Natural killer cell (primary cell): ENCODE results near the gene GASK1B. TPM values are rescaled to one million over a fixed set of nuclear protein-coding genes. Genes with fewer than 3 reads are reported as not detected.

Source experiments
- ATAC-seq, 3 donors: fragments of 150-1000 bp in 2 of 3; fragments of 200-7000 bp in 1 of 3; cut with Tn5 transposase; 1 replicate in 1 of 3; 2 replicates in 2 of 3; pipeline ENCODE4 v1.10.0; 2021; ENCODE audit warnings: mild to moderate bottlenecking in 2 of 3, moderate library complexity in 2 of 3
- DNase-seq, 2 donors: peaks; one replicate each; pipeline versions ENCODE4 v3.0.0 to v3.0.0-alpha.2; 2013 to 2021; ENCODE audit warnings: mixed read lengths in 1 of 2
- H3K27ac ChIP-seq: one replicate; pipeline ENCODE4 v1.5.1; 2013; ENCODE audit warnings: mild to moderate bottlenecking, low read length
- H3K27me3 ChIP-seq: one replicate; pipeline ENCODE4 v1.6.1; 2013; ENCODE audit warnings: low read length; ENCODE audit not compliant: control insufficient read depth, insufficient read depth
- H3K36me3 ChIP-seq: one replicate; pipeline ENCODE4 v1.6.1; 2013; ENCODE audit warnings: low read length; ENCODE audit not compliant: control insufficient read depth, insufficient read depth
- H3K4me1 ChIP-seq: one replicate; pipeline ENCODE4 v1.6.1; 2013; ENCODE audit warnings: low read length; ENCODE audit not compliant: control insufficient read depth, insufficient read depth
- H3K4me3 ChIP-seq: one replicate; pipeline ENCODE4 v1.5.1; 2013; ENCODE audit warnings: low read length
- H3K9me3 ChIP-seq: one replicate; pipeline ENCODE4 v1.6.1; 2013; ENCODE audit warnings: low read length; ENCODE audit not compliant: control insufficient read depth, insufficient read depth
- H3K27ac Mint-ChIP-seq, 2 donors: one replicate each; pipeline ENCODE4 v1.8.0; 2022; ENCODE audit warnings: mild to moderate bottlenecking in 2 of 2, mixed read lengths in 2 of 2, moderate library complexity in 1 of 2
- H3K27me3 Mint-ChIP-seq, 2 donors: one replicate each; pipeline ENCODE4 v1.8.0; 2022; ENCODE audit warnings: low read depth in 2 of 2, mixed read lengths in 2 of 2
- H3K36me3 Mint-ChIP-seq: one replicate; pipeline ENCODE4 v1.8.0; 2022; ENCODE audit warnings: mixed read lengths
- H3K4me1 Mint-ChIP-seq, 2 donors: one replicate each; pipeline ENCODE4 v1.8.0; 2022; ENCODE audit warnings: mixed read lengths in 2 of 2
- H3K4me3 Mint-ChIP-seq: one replicate; pipeline ENCODE4 v1.8.0; 2022; ENCODE audit warnings: mild to moderate bottlenecking, moderate library complexity, mixed read lengths
- H3K9me3 Mint-ChIP-seq, 2 donors: one replicate each; pipeline ENCODE4 v1.8.0; 2022; ENCODE audit warnings: mixed read lengths in 2 of 2
- CTCF ChIP-seq: fragments of 200-600 bp; IDR thresholded peaks from one replicate; pipeline ENCODE4 v1.8.0; 2022; ENCODE audit warnings: antibody characterized with exemption
- WGBS: methylation state at CpG from one replicate; pipeline ENCODE4 v1.1.7; 2013; ENCODE audit warnings: missing lambda C conversion rate; ENCODE audit not compliant: insufficient coverage; 5-methylcytosine and 5-hydroxymethylcytosine counted together
- intact Hi-C: fragments of 100-400 bp; cut with micrococcal nuclease; formaldehyde crosslinking; loops from one replicate; pipeline ENCODE4 v1.14.2; 2022
- total RNA-seq, 4 donors: library from RNA; stranded (reverse); fragments of 120-200 nt in 1 of 4; gene quantifications; one replicate each; pipeline versions ENCODE4 v1.2.3 to v1.2.4, GENCODE V29; 2013 to 2022

The GASK1B gene
- total RNA-seq, 3 donors from 2014 or later (not counting 1 experiment from before 2014, with no cell fraction given), result 0.31 to 2.0 (median 1.1) TPM

GRCh38 chr4:158182736-158183135, 9.9 kb upstream of the GASK1B start:
- H3K36me3 ChIP-seq, result no peaks in the 10 kb centered on the region
- DNase-seq (no peak), ATAC-seq (no peak)
- H3K27ac ChIP-seq, result no peak overlapping the region
- 93% methylated on average over 15 of the region's 15 CpGs for WGBS
- TF ChIP-seq CTCF, result no peak
- intact Hi-C loops, result no loop called here
- Mint-ChIP-seq H3K4me1 (no peaks in the 10 kb centered on the region), H3K36me3 (no peaks in the 10 kb centered on the region), H3K4me3 (no peak overlapping the region), H3K27ac (no peak overlapping the region), H3K9me3 (no peaks in the 10 kb centered on the region), H3K27me3 (no peaks in the 10 kb centered on the region)
- no peaks in the 10 kb centered on the region for H3K27me3 ChIP-seq
- H3K4me1 ChIP-seq, result no peaks in the 10 kb centered on the region
- H3K9me3 ChIP-seq, result no peaks in the 10 kb centered on the region
- no peak overlapping the region for H3K4me3 ChIP-seq

- no peaks in the 10 kb centered on the region for H3K27me3 Mint-ChIP-seq
- DNase-seq, result no peak
- Histone ChIP-seq H3K4me3 (no peak overlapping the region), H3K36me3 (no peaks in the 10 kb centered on the region), H3K27ac (no peak overlapping the region), H3K27me3 (no peaks in the 10 kb centered on the region), H3K9me3 (no peaks in the 10 kb centered on the region), H3K4me1 (no peaks in the 10 kb centered on the region)
- no peaks in the 10 kb centered on the region for H3K4me1 Mint-ChIP-seq
- no peak for ATAC-seq
- intact Hi-C loops, result no loop called here
- H3K9me3 Mint-ChIP-seq, result no peaks in the 10 kb centered on the region
- 79% methylated on average over 5 of the region's 5 CpGs for WGBS
- no peak for TF ChIP-seq CTCF
- no peak overlapping the region for H3K27ac Mint-ChIP-seq
- no peak overlapping the region for H3K4me3 Mint-ChIP-seq
- H3K36me3 Mint-ChIP-seq, result no peaks in the 10 kb centered on the region
Measured at GRCh38 chr4:158181906-158182305, 9.1 kb upstream of the GASK1B start.

GRCh38 chr4:158179465-158179864, 6.6 kb upstream of the GASK1B start:
- no peak overlapping the region for H3K27ac ChIP-seq

More at GRCh38 chr4:158179465-158179864, 6.6 kb upstream of the GASK1B start:
- ATAC-seq (no peak), DNase-seq (no peak)
- Mint-ChIP-seq H3K27ac (no peak overlapping the region), H3K27me3 (no peaks in the 10 kb centered on the region), H3K4me3 (no peak overlapping the region), H3K36me3 (no peaks in the 10 kb centered on the region), H3K4me1 (no peaks in the 10 kb centered on the region), H3K9me3 (no peaks in the 10 kb centered on the region)
- Histone ChIP-seq H3K4me3 (no peak overlapping the region), H3K27me3 (no peaks in the 10 kb centered on the region), H3K36me3 (no peaks in the 10 kb centered on the region), H3K4me1 (no peaks in the 10 kb centered on the region), H3K9me3 (no peaks in the 10 kb centered on the region)
- no peak for TF ChIP-seq CTCF
- intact Hi-C loops, result no loop called here
- 83% methylated on average over 1 of the region's 3 CpGs for WGBS
